Immature natural killer cell (primary cell): Measurements from ENCODE around the gene PODXL. TPM values are rescaled to one million over a fixed set of nuclear protein-coding genes. Genes with fewer than 3 reads are reported as not detected.

Experiments used
- DNase-seq, 3 donors: peaks; one replicate each; pipeline ENCODE4 v3.0.0; 2022; ENCODE audit warnings: mixed read lengths in 1 of 3
- H3K27ac Mint-ChIP-seq, 6 donors: one replicate each; pipeline ENCODE4 v1.8.0; 2020; ENCODE audit warnings: mixed read lengths in 6 of 6, mild to moderate bottlenecking in 5 of 6, inconsistent platforms in 4 of 6, moderate library complexity in 3 of 6
- H3K27me3 Mint-ChIP-seq, 3 donors: one replicate each; pipeline ENCODE4 v1.8.0; 2020 to 2021; ENCODE audit warnings: low read depth in 3 of 3, mild to moderate bottlenecking in 3 of 3, mixed read lengths in 3 of 3, moderate library complexity in 3 of 3, inconsistent platforms in 1 of 3
- H3K36me3 Mint-ChIP-seq, 3 donors: one replicate each; pipeline ENCODE4 v1.8.0; 2020; ENCODE audit warnings: mixed read lengths in 3 of 3, inconsistent platforms in 2 of 3, mild to moderate bottlenecking in 2 of 3
- H3K4me1 Mint-ChIP-seq, 2 donors: one replicate each; pipeline ENCODE4 v1.8.0; 2020; ENCODE audit warnings: inconsistent platforms in 2 of 2, mild to moderate bottlenecking in 2 of 2, mixed read lengths in 2 of 2, moderate library complexity in 1 of 2
- H3K4me3 Mint-ChIP-seq, 5 donors: one replicate each; pipeline ENCODE4 v1.8.0; 2020; ENCODE audit warnings: mild to moderate bottlenecking in 5 of 5, mixed read lengths in 5 of 5, inconsistent platforms in 3 of 5, moderate library complexity in 3 of 5
- H3K9me3 Mint-ChIP-seq, 6 donors: one replicate each; pipeline ENCODE4 v1.8.0; 2020; ENCODE audit warnings: mild to moderate bottlenecking in 6 of 6, mixed read lengths in 6 of 6, inconsistent platforms in 4 of 6, moderate library complexity in 3 of 6
- polyA plus RNA-seq, 3 donors: library from polyadenylated mRNA; unstranded; fragments of 300-500 nt; fragmentation: Illumina TruSeq; gene quantifications; one replicate each; pipeline ENCODE4 v1.2.3, GENCODE V29; 2021

PODXL gene
- polyA plus RNA-seq, 3 donors from 2014 or later, result 0.10 to 0.56 TPM; not detected in 1

GRCh38 chr7:131586259-131586658 lies 29.8 kb upstream of the PODXL start:
- no peaks in the 10 kb centered on the region for H3K4me1 Mint-ChIP-seq
- peaks cover 0 to 2% (median 0%) of the 10 kb centered on the region in 3 donors for H3K27me3 Mint-ChIP-seq
- H3K9me3 Mint-ChIP-seq, result no peaks in the 10 kb centered on the region
- no peak for DNase-seq
- H3K4me3 Mint-ChIP-seq, result no peak overlapping the region
- no peak overlapping the region for H3K27ac Mint-ChIP-seq
- H3K36me3 Mint-ChIP-seq, result no peaks in the 10 kb centered on the region

- Mint-ChIP-seq H3K9me3 (no peaks in the 10 kb centered on the region), H3K4me3 (no peak overlapping the region), H3K27ac (no peak overlapping the region), H3K36me3 (no peaks in the 10 kb centered on the region), H3K27me3 (no peaks in the 10 kb centered on the region), H3K4me1 (no peaks in the 10 kb centered on the region)
- no peak for DNase-seq
These were observed 27.0 kb upstream of the PODXL start for GRCh38 chr7:131583430-131583829.

GRCh38 chr7:131581241-131582051 lies 25.0 kb upstream of the PODXL start:
- Mint-ChIP-seq H3K27ac (no peak overlapping the region), H3K36me3 (no peaks in the 10 kb centered on the region), H3K27me3 (peaks cover 0 to 2% (median 0%) of the 10 kb centered on the region in 3 donors), H3K9me3 (no peaks in the 10 kb centered on the region), H3K4me3 (no peak overlapping the region), H3K4me1 (no peaks in the 10 kb centered on the region)
- DNase-seq, result no peak

- H3K36me3 Mint-ChIP-seq, result no peaks in the 10 kb centered on the region
- DNase-seq, result no peak
These were observed 22.2 kb upstream of the PODXL start for GRCh38 chr7:131578602-131579001.

GRCh38 chr7:131574741-131575140 lies 18.3 kb upstream of the PODXL start:
- no peak overlapping the region for H3K4me3 Mint-ChIP-seq
- no peaks in the 10 kb centered on the region for H3K9me3 Mint-ChIP-seq
- H3K4me1 Mint-ChIP-seq, result no peaks in the 10 kb centered on the region
- DNase-seq, result no peak
- H3K36me3 Mint-ChIP-seq, result no peaks in the 10 kb centered on the region
- peaks cover 2 to 6% (median 2%) of the 10 kb centered on the region in 3 donors for H3K27me3 Mint-ChIP-seq
- H3K27ac Mint-ChIP-seq, result no peak overlapping the region

More at GRCh38 chr7:131578602-131579001, 22.2 kb upstream of the PODXL start:
- Mint-ChIP-seq H3K27ac (no peak overlapping the region), H3K4me1 (no peaks in the 10 kb centered on the region), H3K9me3 (no peaks in the 10 kb centered on the region), H3K4me3 (no peak overlapping the region), H3K27me3 (peaks cover 2 to 4% (median 2%) of the 10 kb centered on the region in 3 donors)

- Mint-ChIP-seq H3K27me3 (peaks cover 0 to 10% (median 3%) of the 10 kb centered on the region in 3 donors), H3K9me3 (no peaks in the 10 kb centered on the region), H3K27ac (no peak overlapping the region), H3K36me3 (no peaks in the 10 kb centered on the region), H3K4me1 (no peaks in the 10 kb centered on the region), H3K4me3 (no peak overlapping the region)
- DNase-seq, result no peak
These were observed 14.0 kb upstream of the PODXL start for GRCh38 chr7:131570401-131570800.

- Mint-ChIP-seq H3K27me3 (peaks cover 0 to 6% (median 1%) of the 10 kb centered on the region in 3 donors), H3K36me3 (no peaks in the 10 kb centered on the region), H3K27ac (no peak overlapping the region), H3K4me1 (no peaks in the 10 kb centered on the region), H3K9me3 (no peaks in the 10 kb centered on the region), H3K4me3 (no peak overlapping the region)
- DNase-seq, result no peak
These were observed 12.5 kb upstream of the PODXL start for GRCh38 chr7:131568970-131569369.

- no peak overlapping the region for H3K27ac Mint-ChIP-seq
- H3K4me3 Mint-ChIP-seq, result no peak overlapping the region
- DNase-seq, result no peak
- H3K36me3 Mint-ChIP-seq, result no peaks in the 10 kb centered on the region
- no peaks in the 10 kb centered on the region for H3K4me1 Mint-ChIP-seq
- H3K27me3 Mint-ChIP-seq, result peaks cover 0 to 6% (median 1%) of the 10 kb centered on the region in 3 donors
- H3K9me3 Mint-ChIP-seq, result no peaks in the 10 kb centered on the region
These were observed 12.1 kb upstream of the PODXL start for GRCh38 chr7:131568510-131568909.

- Mint-ChIP-seq H3K9me3 (no peaks in the 10 kb centered on the region), H3K27ac (no peak overlapping the region), H3K4me1 (no peaks in the 10 kb centered on the region), H3K36me3 (no peaks in the 10 kb centered on the region), H3K27me3 (peaks cover 3 to 12% (median 4%) of the 10 kb centered on the region in 3 donors), H3K4me3 (no peak overlapping the region)
- DNase-seq, result no peak
These were observed 8.2 kb upstream of the PODXL start for GRCh38 chr7:131564640-131565039.

GRCh38 chr7:131563918-131564317 lies 7.5 kb upstream of the PODXL start:
- Mint-ChIP-seq H3K4me3 (no peak overlapping the region), H3K36me3 (no peaks in the 10 kb centered on the region), H3K4me1 (no peaks in the 10 kb centered on the region), H3K27ac (no peak overlapping the region), H3K27me3 (peaks cover 3 to 12% (median 4%) of the 10 kb centered on the region in 3 donors), H3K9me3 (no peaks in the 10 kb centered on the region)
- no peak for DNase-seq

- H3K36me3 Mint-ChIP-seq, result no peaks in the 10 kb centered on the region
- no peak overlapping the region for H3K27ac Mint-ChIP-seq
- no peaks in the 10 kb centered on the region for H3K4me1 Mint-ChIP-seq
- peaks cover 2 to 16% (median 9%) of the 10 kb centered on the region in 3 donors for H3K27me3 Mint-ChIP-seq
- no peak overlapping the region for H3K4me3 Mint-ChIP-seq
- H3K9me3 Mint-ChIP-seq, result no peaks in the 10 kb centered on the region
- DNase-seq, result no peak
These were observed 6.5 kb upstream of the PODXL start for GRCh38 chr7:131562941-131563340.

GRCh38 chr7:131560061-131560460 lies 3.6 kb upstream of the PODXL start:
- H3K4me3 Mint-ChIP-seq, result no peak overlapping the region
- H3K36me3 Mint-ChIP-seq, result no peaks in the 10 kb centered on the region
- H3K27me3 Mint-ChIP-seq, result peaks cover 11 to 17% (median 12%) of the 10 kb centered on the region in 3 donors
- H3K4me1 Mint-ChIP-seq, result peaks cover 12 to 16% of the 10 kb centered on the region in 2 donors
- no peak for DNase-seq
- no peak overlapping the region for H3K27ac Mint-ChIP-seq
- H3K9me3 Mint-ChIP-seq, result no peaks in the 10 kb centered on the region

- H3K27me3 Mint-ChIP-seq, result peaks cover 12 to 19% (median 15%) of the 10 kb centered on the region in 3 donors
- H3K27ac Mint-ChIP-seq, result no peak overlapping the region
- H3K4me3 Mint-ChIP-seq, result peak overlapping the region in 4 of 5 donors; percentile 75 to 85 (median 80)
- DNase-seq, result no peak
- peaks cover 12 to 16% of the 10 kb centered on the region in 2 donors for H3K4me1 Mint-ChIP-seq
- H3K9me3 Mint-ChIP-seq, result no peaks in the 10 kb centered on the region
- no peaks in the 10 kb centered on the region for H3K36me3 Mint-ChIP-seq
These were observed 1.4 kb upstream of the PODXL start for GRCh38 chr7:131557652-131558385.

- no peaks in the 10 kb centered on the region for H3K9me3 Mint-ChIP-seq
- no peak for DNase-seq
- H3K27ac Mint-ChIP-seq, result no peak overlapping the region
- H3K27me3 Mint-ChIP-seq, result peaks cover 12 to 21% (median 15%) of the 10 kb centered on the region in 3 donors
- H3K36me3 Mint-ChIP-seq, result no peaks in the 10 kb centered on the region
- peak overlapping the region; percentile 75 to 85 (median 79) for H3K4me3 Mint-ChIP-seq
- peaks cover 12 to 16% of the 10 kb centered on the region in 2 donors for H3K4me1 Mint-ChIP-seq
These were observed 652 bp upstream of the PODXL start for GRCh38 chr7:131556909-131557651.
